ENCODE measurements around the gene COX18.

- TF ChIP-seq CTCF (IDR thresholded peaks at IDR 0.05; ENCODE audit: low read length) (no peak), EZH2 (IDR thresholded peaks at IDR 0.05; ENCODE audit: borderline replicate concordance, low read length) (no peak)
Measured at GRCh38 chr4:73099143-73099542, 29.6 kb upstream of the COX18 start.

Data from OCI-LY1 (cell line).